ENCODE data around the gene ATG9A.

Gene ATG9A

GRCh38 chr2:219252084-219252483, 22.6 kb upstream of the ATG9A start:
- DNase-seq: no peak

- DNase-seq: no peak
Measured at GRCh38 chr2:219251656-219252055, 22.2 kb upstream of the ATG9A start.

DNA sequence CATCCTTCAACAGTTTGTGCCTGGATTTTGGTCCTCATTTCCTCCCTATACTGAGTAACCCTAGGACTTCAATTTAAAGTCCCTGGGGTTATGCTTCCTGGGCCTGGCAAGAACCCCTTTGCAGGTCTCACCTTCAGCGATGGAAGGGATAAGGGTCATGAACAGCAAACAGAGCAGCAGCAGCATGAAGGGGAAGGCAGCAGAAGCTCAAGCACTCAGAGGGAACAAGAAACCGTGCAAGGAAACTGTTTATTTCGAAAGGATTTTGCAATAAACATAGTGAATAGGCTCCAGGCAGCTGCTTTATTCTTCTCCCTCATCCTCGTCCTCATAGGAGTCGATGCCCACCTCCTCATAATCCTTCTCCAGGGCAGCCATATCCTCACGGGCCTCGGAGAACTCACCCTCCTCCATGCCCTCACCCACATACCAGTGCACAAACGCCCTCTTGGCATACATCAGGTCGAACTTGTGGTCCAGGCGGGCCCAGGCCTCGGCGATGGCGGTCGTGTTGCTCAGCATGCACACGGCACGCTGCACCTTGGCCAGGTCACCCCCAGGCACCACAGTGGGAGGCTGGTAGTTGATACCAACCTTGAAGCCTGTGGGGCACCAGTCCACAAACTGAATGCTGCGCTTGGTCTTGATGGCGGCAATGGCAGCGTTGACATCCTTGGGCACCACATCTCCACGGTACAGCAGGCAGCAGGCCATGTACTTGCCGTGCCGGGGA, 20.8 kb upstream of the ATG9A start:
- DNase-seq: peak; percentile 39 to 43

DNA sequence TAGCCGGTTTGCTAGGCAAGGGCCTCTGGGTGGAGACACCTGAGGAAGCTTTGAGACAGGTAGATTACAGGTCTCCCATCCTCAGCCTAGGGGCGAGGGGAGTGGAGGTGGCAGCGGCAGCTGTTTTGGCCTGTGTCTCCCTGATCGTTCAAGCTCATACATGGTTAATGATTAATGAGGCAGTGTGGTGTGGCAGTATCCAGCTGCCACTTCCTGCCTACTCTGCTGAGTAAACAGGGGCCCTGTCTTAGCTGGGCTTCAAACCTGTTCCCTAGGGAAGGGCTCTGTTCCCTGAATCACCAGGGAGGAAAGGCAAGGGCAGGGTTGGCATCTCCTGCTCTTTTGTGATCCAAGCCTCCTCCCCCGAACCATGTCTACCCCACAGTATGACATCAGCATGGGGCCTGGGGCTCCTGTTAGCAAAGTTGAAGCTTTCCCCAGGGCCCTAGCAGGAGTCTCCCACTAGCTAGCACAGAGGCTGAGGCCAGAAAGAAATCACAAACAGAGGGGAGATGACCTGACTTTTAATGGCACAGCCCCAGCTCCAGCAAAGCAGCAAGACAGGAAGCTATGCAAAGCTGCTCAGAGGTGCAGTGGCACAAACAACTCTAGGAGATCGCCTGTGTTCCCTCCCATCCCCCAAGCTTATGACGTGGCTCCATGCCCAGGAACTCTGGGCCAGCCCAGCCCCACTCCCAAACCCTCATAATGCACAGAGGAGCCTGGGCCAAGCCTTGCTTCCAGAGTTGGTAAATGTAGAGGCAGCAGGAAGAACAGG, 20.0 kb upstream of the ATG9A start:
- no peak for DNase-seq

- DNase-seq: no peak
Measured at GRCh38 chr2:219248845-219249202, 19.4 kb upstream of the ATG9A start.

GRCh38 chr2:219247678-219248642, 18.5 kb upstream of the ATG9A start:
- DNase-seq: peak in 1 of 2 donors; percentile 39

DNA sequence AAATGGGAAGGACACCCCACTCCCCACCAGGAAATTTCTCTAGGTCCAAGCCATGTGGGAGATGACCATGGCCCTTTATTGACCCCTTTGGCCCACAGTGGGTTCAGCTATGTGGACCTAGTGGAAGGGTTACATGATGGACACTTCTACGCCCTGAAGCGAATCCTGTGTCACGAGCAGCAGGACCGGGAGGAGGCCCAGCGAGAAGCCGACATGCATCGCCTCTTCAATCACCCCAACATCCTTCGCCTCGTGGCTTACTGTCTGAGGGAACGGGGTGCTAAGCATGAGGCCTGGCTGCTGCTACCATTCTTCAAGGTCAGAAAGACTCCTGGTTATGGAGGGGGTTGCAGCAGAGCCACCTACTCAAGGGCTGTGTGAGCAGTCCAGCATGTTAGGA, 17.1 kb upstream of the ATG9A start:
- no peak for DNase-seq

DNA sequence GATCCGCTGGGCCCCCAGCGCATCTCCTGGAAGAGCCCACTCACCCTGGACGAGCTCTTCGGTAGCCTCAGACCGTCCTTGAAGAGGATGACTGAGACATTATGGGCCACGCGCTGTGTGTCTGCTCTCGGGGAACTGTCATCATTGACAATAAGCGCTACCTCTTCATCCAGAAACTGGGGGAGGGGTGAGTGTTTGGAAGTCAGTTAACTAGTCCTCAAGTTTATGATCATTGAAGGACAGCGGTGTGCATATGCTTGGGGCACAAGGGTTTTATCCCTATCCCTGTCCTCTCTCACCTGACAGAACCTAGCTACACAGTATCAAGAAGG, 16.4 kb upstream of the ATG9A start:
- DNase-seq: no peak

DNA sequence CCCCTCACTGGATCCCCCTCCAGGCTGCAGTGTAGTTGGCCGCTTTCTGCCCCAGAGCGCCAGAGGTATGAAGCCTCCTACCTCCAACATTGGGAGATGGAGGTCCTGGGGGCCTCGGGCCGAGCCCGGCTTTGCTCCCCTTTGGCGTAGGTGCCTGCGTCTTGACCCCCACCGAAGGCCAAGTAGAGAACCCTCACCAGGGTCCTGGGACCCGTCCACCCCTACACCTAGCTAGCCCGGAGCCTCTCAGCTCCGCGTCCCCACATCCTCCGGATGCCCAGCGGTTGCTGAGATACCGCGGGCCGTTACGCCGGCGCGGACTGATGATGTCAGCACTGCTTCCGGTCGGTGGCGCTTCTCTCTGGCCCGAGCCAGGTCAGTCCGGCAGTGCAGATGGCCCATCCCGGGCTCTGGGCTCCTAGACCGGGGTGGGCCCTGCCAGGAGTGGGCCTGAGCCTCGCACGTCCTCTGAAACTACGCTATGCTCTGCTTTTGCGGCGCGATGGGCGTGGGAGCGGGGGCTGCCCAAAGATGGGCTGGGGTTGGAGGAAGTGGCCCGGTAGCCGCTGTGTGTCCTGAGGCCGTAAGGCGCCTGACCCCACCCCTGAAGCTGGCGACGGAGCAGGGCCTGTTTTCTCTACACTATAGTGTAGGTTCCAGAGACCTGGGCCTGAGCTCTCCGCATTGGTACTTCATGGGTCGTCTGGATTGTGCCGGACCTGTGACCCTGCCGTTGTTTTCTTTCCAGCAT, 15.9 kb upstream of the ATG9A start, which contains the start of the genes GLB1L and STK16:
Gene GLB1L, minus strand, starts transcription at position 297 of the 751 bp plus-strand sequence. CDS start 1,871 bp downstream, outside the sequence.
Gene STK16, plus strand, starts transcription at position 332 of the 751 bp plus-strand sequence. CDS start 521 bp downstream, outside the sequence.
- peak; percentile 94 for DNase-seq

- DNase-seq: no peak
Measured at GRCh38 chr2:219244789-219245147, 15.3 kb upstream of the ATG9A start.

DNA sequence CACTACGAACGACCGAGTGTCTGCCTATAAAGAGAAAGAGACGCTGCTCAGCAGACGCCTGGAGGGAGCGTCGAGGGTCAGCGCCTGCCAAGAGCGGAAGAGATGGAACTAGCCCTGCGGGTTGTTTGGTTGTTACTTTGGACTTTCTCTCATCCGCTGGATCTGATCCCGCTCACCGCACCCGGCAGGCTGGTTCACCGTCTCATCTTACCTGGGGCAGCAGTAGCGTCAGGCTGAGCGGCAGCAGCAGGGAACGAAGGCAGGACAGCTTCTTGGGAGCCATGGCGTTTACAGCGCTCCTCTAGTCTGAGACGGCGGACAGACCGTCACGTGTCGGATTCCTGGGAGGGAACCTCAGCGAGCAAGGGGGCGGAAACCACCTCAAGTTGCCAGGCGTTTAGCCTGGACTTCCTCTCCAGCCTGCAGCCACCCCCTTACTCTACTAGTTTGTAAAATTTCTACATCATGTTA, 13.9 kb upstream of the ATG9A start:
- peak; percentile 68 to 76 for DNase-seq

- no peak for DNase-seq
Measured at GRCh38 chr2:219234331-219234730, 4.9 kb upstream of the ATG9A start.

DNA sequence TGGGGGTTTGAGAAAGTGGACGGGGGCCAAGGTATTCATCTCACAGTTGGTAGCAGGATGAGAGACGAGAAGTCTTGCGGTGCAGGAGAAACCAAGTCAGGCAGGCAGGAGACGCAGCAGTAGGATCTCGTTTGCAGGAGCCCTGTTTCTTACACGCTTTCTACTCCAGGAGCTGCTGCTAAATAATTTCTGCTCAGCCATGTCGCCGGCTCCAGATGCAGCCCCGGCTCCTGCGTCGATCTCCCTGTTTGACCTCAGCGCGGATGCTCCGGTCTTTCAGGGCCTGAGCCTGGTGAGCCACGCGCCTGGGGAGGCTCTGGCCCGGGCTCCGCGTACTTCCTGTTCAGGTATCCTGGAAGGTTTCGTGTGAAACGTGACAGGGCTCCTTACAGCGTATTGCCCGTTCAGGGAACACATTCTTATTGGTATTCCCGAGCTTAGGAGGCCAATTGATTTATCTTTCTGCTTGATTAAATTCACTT, 664 bp upstream of the ATG9A start:
- DNase-seq: peak; percentile 26 to 50

- no peak for DNase-seq
Measured at GRCh38 chr2:219228911-219229304, 528 bp downstream of the ATG9A start.

- DNase-seq: peak in 1 of 2 donors; percentile 46
Measured at GRCh38 chr2:219228041-219228910, 1.2 kb downstream of the ATG9A start.

DNA sequence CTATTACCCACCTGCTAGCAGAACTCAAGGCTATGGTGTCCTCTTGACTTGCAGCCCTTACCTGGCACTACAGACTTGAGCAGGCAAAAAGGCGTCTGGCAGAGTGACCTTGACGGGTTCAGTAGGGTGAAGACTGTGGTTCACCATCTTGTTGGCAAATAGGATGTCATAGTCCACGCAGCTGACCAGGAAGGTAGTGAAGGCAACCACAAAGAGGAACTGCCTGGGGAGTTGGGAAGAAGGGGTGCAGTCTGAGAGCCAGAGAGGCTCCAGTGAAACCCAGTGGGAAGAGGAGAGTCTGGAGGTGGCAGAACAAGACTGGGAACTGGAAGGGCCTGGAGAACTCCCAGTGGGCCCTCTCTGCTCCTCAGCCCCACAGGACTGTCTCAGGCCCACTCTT, 4.1 kb downstream of the ATG9A start:
- DNase-seq: peak; percentile 76 to 89

DNA sequence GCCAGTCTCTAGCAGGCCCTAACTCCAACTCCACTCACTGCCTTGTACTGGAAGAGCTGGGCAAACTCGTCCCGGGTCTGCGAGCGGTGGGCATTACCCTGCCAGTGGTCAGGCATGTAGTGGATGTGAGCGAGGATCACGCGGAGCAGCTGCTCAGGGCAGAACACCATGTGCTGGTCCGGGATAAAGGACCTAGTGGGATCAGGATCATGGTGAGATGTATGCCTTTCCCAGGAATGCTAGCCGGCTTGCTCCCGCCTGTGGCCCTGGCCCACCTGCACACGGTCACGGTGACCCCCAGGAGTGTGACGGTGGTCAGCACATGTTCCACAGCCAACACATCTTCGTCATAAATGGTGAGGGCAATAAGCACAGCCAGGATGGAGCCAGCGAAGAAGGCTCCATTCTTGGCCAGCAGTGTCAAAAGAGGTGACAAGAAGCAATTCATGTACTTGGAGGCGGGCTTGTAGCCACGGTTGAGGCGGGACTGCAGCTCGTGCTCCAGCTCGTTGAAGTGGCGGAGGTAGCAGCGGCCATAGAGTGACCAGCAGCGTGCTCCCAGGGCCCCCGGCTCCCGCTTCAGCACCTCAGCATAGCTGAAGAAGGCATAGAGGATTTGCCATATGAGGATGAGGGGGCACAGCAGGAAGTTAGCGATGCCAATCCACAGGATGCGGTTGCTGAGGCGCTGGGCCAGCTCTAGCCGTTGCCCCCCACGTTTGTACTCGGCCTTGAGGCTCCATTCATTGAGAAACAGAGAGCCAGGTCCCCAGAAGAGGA, 5.4 kb downstream of the ATG9A start:
- no peak for DNase-seq

DNA sequence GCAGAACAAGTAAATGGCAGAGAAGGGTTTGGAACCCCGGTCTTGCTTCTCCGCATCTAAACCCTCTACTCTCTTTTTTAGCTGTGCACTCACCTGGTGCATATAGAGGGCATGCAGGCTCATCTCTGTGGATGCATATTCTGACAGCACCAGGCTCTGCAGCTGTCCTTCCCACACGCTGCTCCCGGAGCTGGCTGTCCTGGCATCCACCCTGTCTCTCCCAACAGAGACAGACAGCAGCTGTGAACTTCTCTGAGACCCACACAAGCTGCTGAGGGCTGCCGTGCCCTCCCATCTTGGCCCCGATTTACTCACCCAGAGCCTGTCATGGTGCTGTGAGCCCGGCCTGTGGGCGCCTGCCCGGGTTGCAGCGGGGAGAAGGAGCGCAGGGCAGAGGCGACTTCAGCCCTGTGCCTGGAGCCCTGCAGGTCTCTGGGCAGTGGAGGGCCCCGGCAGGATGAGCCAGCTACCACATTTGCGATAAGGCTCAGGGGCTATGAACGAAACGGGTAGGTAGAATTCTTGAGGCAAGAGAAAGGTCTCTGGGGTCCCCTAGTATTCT, 7.4 kb downstream of the ATG9A start:
- no peak for DNase-seq

- no peak for DNase-seq
Measured at GRCh38 chr2:219220652-219221402, 8.6 kb downstream of the ATG9A start.

All from inflammatory macrophage (primary cell).